Rectal smooth muscle tissue (tissue), 1 donor: Measurements from ENCODE around the gene HDAC9.

Experiments
- H3K27ac ChIP-seq: one replicate; pipeline ENCODE4 v1.7.0; 2013; ENCODE audit warnings: low read depth, low read length, inconsistent platforms
- H3K27me3 ChIP-seq: one replicate; pipeline ENCODE4 v1.7.0; 2013; ENCODE audit warnings: low read length; ENCODE audit not compliant: control insufficient read depth, insufficient read depth
- H3K36me3 ChIP-seq: one replicate; pipeline ENCODE4 v1.7.0; 2013; ENCODE audit warnings: low read length; ENCODE audit not compliant: control insufficient read depth, insufficient read depth
- H3K4me1 ChIP-seq: one replicate; pipeline ENCODE4 v1.7.0; 2013; ENCODE audit warnings: low read length; ENCODE audit not compliant: control insufficient read depth, insufficient read depth
- H3K4me3 ChIP-seq: one replicate; pipeline ENCODE4 v1.7.0; 2013; ENCODE audit warnings: low read length
- H3K9ac ChIP-seq: one replicate; pipeline ENCODE4 v1.7.0; 2013; ENCODE audit warnings: low read length

The HDAC9 gene

DNA sequence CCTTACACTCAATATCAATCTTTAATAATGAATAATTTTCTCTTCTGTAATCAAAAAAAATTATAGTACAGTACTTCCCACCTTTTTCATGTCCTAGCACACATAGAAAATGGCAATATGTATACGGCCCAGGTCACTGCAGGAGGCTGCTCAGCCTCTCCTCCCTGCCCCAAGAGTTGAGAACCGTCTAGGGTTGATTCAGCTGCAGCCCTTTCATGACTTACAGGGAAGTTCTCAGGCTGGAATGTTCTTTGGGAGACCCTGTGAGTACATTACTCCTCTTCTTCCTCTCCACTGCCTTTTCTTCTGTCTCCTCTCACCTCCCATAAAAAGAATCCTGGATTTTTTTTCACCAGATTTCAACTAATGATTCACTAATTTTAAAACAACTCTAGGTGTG is 180.0 kb downstream of the HDAC9 start:
- H3K4me1 ChIP-seq: no peaks in the 10 kb centered on the region
- no peak overlapping the region for H3K9ac ChIP-seq
- no peak overlapping the region for H3K4me3 ChIP-seq
- H3K27ac ChIP-seq: no peak overlapping the region
- no peaks in the 10 kb centered on the region for H3K27me3 ChIP-seq
- H3K36me3 ChIP-seq: no peaks in the 10 kb centered on the region

DNA sequence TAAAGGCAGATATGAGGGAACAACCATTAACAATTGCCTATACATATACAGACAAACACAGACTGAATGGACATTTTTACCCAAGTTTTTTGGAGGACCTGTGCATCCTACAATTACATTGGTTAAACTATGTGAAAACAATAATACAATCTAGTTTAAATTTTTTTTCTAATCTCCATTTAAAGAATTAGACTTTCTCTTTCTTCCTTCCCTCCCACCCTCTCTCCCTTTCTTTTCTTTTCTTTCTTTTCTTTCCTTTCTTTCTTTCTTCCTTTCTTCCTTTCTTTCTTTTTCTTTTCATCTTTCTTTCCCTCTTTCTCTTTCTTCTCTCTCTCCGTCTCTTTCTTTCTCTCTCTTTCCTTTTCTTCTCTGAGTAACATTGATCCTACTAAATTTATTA is 183.7 kb downstream of the HDAC9 start:
- Histone ChIP-seq H3K9ac (no peak overlapping the region), H3K36me3 (no peaks in the 10 kb centered on the region), H3K27me3 (no peaks in the 10 kb centered on the region), H3K4me3 (no peak overlapping the region), H3K27ac (no peak overlapping the region), H3K4me1 (no peaks in the 10 kb centered on the region)

DNA sequence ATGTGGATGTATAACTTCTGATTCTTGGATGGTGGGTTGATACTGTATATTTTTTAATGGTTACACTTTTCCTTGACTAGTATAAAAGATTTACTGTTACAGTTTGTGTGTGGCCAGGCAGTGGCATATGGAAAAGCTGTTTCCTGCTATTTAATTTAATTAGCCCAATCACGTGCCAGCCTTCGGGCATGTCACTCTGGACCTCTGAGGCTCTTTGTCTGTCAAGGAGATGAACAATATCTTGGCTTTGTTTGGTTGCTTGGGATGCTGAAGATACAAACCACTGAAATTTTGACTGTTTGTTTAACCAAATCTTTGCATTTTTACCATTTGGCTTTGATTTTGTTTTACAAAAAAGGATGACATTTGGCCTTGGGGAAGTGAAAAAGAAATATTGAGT is 185.0 kb downstream of the HDAC9 start:
- Histone ChIP-seq H3K36me3 (no peaks in the 10 kb centered on the region), H3K27me3 (no peaks in the 10 kb centered on the region), H3K9ac (no peak overlapping the region), H3K4me1 (no peaks in the 10 kb centered on the region), H3K27ac (no peak overlapping the region), H3K4me3 (no peak overlapping the region)

DNA sequence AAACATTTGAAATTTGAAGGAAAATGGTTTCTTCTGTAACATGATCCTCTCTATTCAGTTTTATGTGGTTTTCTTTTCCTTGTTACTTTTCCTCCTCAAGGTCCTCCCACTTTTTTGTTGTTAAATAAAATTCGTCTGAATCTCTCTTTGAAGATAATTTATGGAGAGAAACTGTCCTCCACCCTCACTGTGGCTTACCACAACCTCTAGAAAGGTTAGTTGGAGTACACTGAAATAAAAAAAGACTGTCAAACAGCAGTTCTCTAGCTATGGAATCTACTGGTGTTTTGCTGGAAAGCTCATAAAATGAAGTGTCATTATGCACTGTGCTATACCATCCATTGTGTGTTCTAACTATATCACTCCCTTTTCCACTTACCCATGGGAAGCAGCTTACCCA is 189.4 kb downstream of the HDAC9 start:
- Histone ChIP-seq H3K9ac (no peak overlapping the region), H3K36me3 (no peaks in the 10 kb centered on the region), H3K27me3 (no peaks in the 10 kb centered on the region), H3K4me1 (no peaks in the 10 kb centered on the region), H3K27ac (no peak overlapping the region), H3K4me3 (no peak overlapping the region)

DNA sequence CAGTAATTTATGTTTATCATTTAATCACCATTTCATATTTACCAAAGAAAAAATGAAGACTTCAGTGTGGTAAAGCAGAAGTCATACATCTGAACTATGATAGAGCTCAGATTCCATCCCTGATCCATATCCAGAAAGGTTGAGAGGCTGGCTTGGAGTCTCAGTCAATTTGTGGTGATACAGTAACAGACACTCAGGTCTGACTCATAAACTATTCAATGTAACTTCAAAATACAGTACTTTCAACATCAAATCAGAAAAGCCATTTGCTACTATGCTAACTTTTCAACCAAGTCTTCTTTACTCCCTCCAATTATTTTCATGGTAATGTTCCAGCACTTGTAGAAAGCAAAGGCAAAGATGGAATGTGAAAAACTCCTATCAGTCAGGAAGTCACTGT is 190.4 kb downstream of the HDAC9 start:
- Histone ChIP-seq H3K27me3 (no peaks in the 10 kb centered on the region), H3K36me3 (no peaks in the 10 kb centered on the region), H3K27ac (no peak overlapping the region), H3K4me3 (no peak overlapping the region), H3K9ac (no peak overlapping the region), H3K4me1 (no peaks in the 10 kb centered on the region)

DNA sequence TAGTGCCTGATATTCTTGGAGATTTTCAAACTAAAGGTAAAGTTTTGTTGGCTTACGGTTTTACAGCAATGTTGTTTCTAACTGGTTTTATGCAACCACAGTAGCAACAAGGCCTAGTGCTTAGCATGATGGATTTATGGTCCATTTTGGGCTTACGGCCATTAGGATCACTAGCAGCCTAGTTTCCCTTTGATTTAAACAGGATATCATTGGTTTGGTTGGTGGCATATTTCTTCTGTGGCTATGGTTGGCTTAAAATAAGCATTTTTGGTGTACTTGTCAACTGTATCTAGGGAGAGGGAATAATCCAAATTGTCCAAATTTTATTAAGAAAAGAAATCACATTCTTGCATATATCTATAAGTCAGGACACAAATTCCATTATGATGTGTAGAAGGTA is 194.0 kb downstream of the HDAC9 start:
- no peaks in the 10 kb centered on the region for H3K36me3 ChIP-seq
- H3K4me3 ChIP-seq: no peak overlapping the region
- H3K9ac ChIP-seq: no peak overlapping the region
- H3K27me3 ChIP-seq: no peaks in the 10 kb centered on the region
- H3K4me1 ChIP-seq: no peaks in the 10 kb centered on the region
- no peak overlapping the region for H3K27ac ChIP-seq

DNA sequence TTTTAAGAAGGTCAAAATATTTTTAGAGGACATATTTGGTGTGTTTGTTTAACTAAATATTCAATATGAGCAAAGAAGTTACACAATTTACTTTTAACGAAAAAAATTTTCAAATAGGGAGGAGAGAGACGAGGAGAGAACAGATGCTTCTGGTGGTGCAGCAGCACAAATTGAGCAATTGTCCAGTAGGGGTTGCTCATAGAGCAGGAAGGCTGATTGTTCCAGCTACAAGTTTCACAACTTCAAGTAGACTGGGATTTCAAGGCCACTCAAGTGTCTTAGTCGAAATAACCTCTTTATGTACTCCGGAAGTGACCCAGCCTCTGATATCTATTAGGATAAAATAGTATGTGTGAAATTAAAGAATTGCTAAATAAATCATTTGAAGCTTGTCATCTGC is 197.9 kb downstream of the HDAC9 start:
- no peaks in the 10 kb centered on the region for H3K4me1 ChIP-seq
- H3K27ac ChIP-seq: no peak overlapping the region
- no peaks in the 10 kb centered on the region for H3K27me3 ChIP-seq
- H3K4me3 ChIP-seq: no peak overlapping the region
- H3K36me3 ChIP-seq: no peaks in the 10 kb centered on the region
- H3K9ac ChIP-seq: no peak overlapping the region

DNA sequence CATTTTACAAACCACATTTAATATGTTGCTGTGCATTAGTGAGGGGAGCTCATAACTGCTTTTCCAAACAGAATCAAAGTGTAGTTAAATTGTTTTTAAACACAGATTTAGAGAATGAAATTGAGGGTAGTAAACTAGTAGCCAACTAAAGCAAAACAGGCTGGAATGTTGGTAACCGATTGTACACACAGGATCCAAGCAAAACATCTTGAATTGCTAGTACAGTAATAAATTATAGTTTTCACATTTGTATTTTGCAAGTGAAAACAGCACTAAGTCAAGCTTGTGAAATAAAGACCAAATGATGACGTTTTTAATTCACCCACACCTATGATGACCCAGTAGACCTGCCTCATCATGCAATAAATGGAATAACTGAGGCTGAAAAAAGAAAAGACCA is 198.3 kb downstream of the HDAC9 start:
- Histone ChIP-seq H3K4me3 (no peak overlapping the region), H3K27ac (no peak overlapping the region), H3K9ac (no peak overlapping the region), H3K4me1 (no peaks in the 10 kb centered on the region), H3K36me3 (no peaks in the 10 kb centered on the region), H3K27me3 (no peaks in the 10 kb centered on the region)

DNA sequence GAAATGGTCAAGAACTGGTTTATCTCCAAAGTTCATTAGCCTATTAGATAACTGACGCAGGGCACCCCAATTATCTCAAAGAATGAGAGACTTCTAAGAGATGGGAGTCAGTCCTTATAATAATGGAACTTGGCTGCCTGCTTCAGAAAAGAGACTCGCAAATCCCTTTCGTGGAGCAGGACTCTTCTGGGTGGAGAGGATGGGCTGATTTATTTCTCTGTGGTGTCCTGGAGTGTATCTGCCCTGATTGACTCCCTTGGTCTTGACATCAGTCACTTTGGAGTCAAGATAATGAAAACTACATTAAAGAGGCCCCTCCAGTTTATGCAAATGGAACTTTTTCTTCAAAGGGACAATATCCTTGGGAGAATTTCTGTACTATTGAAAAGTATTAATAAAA is 198.9 kb downstream of the HDAC9 start:
- Histone ChIP-seq H3K9ac (no peak overlapping the region), H3K36me3 (no peaks in the 10 kb centered on the region), H3K27ac (no peak overlapping the region), H3K4me3 (no peak overlapping the region), H3K4me1 (no peaks in the 10 kb centered on the region), H3K27me3 (no peaks in the 10 kb centered on the region)

DNA sequence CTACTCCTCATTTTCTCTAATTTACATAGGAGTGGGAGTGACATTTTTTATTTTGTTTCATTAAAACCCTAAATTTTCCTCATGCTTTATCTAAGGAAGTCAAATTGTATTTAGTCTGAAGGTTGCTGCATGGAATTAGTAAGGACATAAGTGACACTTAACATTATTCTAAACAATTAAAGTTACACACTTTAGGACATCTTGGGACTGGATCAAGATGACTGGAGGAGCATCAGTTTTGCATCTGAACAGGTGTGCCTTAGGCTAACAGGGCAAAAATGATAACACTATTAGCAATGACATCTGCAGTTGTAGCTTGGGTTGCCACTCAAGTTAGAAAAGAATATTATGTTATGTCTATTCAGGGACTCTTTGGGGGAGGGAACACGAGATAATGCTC is 199.4 kb downstream of the HDAC9 start:
- no peaks in the 10 kb centered on the region for H3K36me3 ChIP-seq
- no peak overlapping the region for H3K9ac ChIP-seq
- no peak overlapping the region for H3K27ac ChIP-seq
- no peaks in the 10 kb centered on the region for H3K4me1 ChIP-seq
- H3K4me3 ChIP-seq: no peak overlapping the region
- H3K27me3 ChIP-seq: no peaks in the 10 kb centered on the region

DNA sequence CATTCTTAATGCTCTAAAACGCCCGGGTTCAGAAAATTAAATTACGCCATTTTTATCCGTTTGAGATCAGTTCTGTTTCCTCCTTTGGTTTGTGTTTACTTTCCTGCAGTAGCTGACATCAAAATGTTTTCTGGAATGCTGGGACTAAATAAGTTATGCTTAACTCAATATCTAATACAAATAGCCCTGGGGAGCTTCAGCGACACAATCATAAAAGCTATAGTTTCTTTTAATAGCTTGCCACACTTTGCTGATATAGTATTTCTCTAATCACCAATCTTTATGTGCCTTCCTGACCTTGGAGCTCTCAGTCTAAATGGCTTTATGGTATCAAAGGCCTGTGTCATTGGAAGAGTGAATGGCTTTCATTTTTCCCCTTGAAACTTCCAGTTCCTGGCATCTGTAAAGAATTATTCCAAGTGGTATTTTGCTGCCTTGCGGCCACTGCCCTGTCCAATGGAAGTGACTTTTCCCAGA is 202.7 kb downstream of the HDAC9 start:
- Histone ChIP-seq H3K9ac (no peak overlapping the region), H3K36me3 (no peaks in the 10 kb centered on the region)

DNA sequence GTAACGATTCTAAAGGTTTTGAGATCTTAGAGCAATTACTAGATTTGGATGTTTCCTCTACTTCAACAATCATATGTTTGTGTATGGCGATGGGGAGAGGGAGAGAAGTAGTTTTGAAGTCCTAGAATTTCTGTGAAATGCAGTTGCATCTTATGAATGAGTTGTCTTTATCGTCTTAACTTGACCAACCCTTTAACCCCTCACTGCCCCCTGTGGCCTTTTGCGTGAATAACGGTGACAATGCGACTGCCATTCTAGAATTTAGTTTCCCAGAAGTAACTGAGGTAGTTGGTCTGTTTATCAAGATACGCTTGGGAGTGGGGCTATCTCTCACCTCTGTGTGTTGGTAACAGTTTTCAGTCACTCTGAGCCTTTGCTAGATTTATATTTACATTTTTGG is 204.6 kb downstream of the HDAC9 start:
- H3K4me1 ChIP-seq: no peaks in the 10 kb centered on the region
- no peaks in the 10 kb centered on the region for H3K36me3 ChIP-seq
- no peak overlapping the region for H3K4me3 ChIP-seq
- no peak overlapping the region for H3K9ac ChIP-seq
- no peaks in the 10 kb centered on the region for H3K27me3 ChIP-seq
- H3K27ac ChIP-seq: no peak overlapping the region

More for the DNA sequence above, 202.7 kb downstream of the HDAC9 start:
- no peak overlapping the region for H3K27ac ChIP-seq
- H3K4me1 ChIP-seq: no peaks in the 10 kb centered on the region
- no peak overlapping the region for H3K4me3 ChIP-seq
- H3K27me3 ChIP-seq: no peaks in the 10 kb centered on the region

DNA sequence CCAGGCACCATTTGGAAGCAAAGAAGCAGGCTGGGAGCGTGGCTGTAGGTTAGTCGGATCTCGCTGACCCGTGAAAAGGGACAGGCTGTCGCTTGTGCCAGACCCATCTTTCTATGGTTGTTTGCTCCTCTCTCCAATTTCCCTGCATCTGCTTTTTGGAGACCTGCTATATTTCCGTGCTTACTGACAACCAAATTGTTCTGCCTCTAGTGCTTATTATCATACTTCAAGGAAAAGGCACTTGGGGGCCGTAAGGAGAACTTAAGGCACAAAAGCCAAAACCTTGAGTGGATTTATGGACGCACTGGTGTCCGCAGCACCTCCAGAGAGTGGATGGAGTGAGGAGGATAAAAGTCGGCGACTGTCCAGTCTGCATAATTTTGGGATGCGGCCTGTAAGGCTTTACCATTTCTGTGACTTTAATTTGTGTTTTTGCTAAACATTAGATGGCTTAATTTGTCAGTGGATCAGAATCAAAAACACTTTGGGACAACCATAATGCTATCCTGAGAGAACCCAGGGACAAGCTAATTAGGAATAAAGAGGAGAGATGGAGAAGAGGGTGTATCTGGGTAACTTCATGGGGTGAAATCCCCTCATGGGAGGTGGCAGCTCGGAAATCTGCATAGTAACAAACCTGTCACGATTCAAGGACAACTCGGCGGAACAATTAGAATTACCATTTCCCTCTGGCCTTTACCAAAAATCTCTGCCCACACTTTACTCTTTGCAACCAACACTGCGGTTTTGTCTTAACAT is 206.7 kb downstream of the HDAC9 start:
- Histone ChIP-seq H3K27ac (no peak overlapping the region), H3K9ac (no peak overlapping the region), H3K36me3 (no peaks in the 10 kb centered on the region), H3K4me1 (no peaks in the 10 kb centered on the region), H3K27me3 (no peaks in the 10 kb centered on the region), H3K4me3 (no peak overlapping the region)
